Activated CD4-positive, alpha-beta T cell treated with anti-CD3 and anti-CD28 coated beads, Interleukin-10, Interleukin-2, amounts not matched to agents 100 ng/mL and 50 ng/mL, durations not matched to agents 16 hours and 8 hours (primary cell): ENCODE measurements around the gene PPP2R1A.
"Not testable (repeated sequence)": the region's sequence is repeated elsewhere in the genome, so short reads cannot be mapped to it uniquely, and the experiment has no call there.

ENCODE experiments used
- DNase-seq: peaks from one replicate; pipeline ENCODE4 v3.0.0-alpha.2; 2020

The PPP2R1A gene

GRCh38 chr19:52200755-52201391, 11.0 kb downstream of the PPP2R1A start:
- DNase-seq: not testable (repeated sequence)

- DNase-seq: no peak
Observed at GRCh38 chr19:52206481-52206880, 16.6 kb downstream of the PPP2R1A start.

- DNase-seq: no peak
Observed at GRCh38 chr19:52211203-52211602, 21.4 kb downstream of the PPP2R1A start.

- no peak for DNase-seq
Observed at GRCh38 chr19:52211926-52212571, 22.2 kb downstream of the PPP2R1A start.

- no peak for DNase-seq
Observed at GRCh38 chr19:52212572-52213255, 22.9 kb downstream of the PPP2R1A start.

GRCh38 chr19:52214241-52214640, 24.4 kb downstream of the PPP2R1A start:
- DNase-seq: no peak

GRCh38 chr19:52216401-52216800, 26.5 kb downstream of the PPP2R1A start:
- DNase-seq: no peak

- no peak for DNase-seq
Observed at GRCh38 chr19:52217576-52217975, 27.7 kb downstream of the PPP2R1A start.

GRCh38 chr19:52219611-52220010, 29.8 kb downstream of the PPP2R1A start:
- no peak for DNase-seq

- DNase-seq: no peak
Observed at GRCh38 chr19:52221031-52221430, 31.2 kb downstream of the PPP2R1A start.

GRCh38 chr19:52221831-52222375, 32.1 kb downstream of the PPP2R1A start:
- no peak for DNase-seq

- DNase-seq: no peak
Observed at GRCh38 chr19:52224211-52224610, 34.4 kb downstream of the PPP2R1A start.

- peak; percentile 34 for DNase-seq
Observed at GRCh38 chr19:52226652-52227051, 36.8 kb downstream of the PPP2R1A start.

GRCh38 chr19:52227196-52227940, 37.5 kb downstream of the PPP2R1A start:
- DNase-seq: no peak

- DNase-seq: no peak
Observed at GRCh38 chr19:52227980-52228379, 38.1 kb downstream of the PPP2R1A start.

GRCh38 chr19:52229524-52229923, 39.7 kb downstream of the PPP2R1A start:
- no peak for DNase-seq

GRCh38 chr19:52230685-52231084, 40.8 kb downstream of the PPP2R1A start:
- no peak for DNase-seq

GRCh38 chr19:52231154-52231910, 41.5 kb downstream of the PPP2R1A start:
- DNase-seq: no peak

GRCh38 chr19:52234406-52234805, 44.6 kb downstream of the PPP2R1A start:
- no peak for DNase-seq

- no peak for DNase-seq
Observed at GRCh38 chr19:52237197-52237596, 47.3 kb downstream of the PPP2R1A start.

- peak; percentile 59 for DNase-seq
Observed at GRCh38 chr19:52237771-52238400, 48.0 kb downstream of the PPP2R1A start.

- DNase-seq: no peak
Observed at GRCh38 chr19:52244021-52244420, 54.2 kb downstream of the PPP2R1A start.
